Effector CD8-positive, alpha-beta T cell (primary cell): ENCODE results near the gene PCDHB13.
"Not testable (repeated sequence)": the region's sequence is repeated elsewhere in the genome, so short reads cannot be mapped to it uniquely, and the experiment has no call there.

ENCODE experiments used
- DNase-seq: peaks from one replicate; lab custom pipeline; 2025; lab: John Stamatoyannopoulos, UW

Gene PCDHB13

GRCh38 chr5:141201646-141202045 lies 12.1 kb upstream of the PCDHB13 start:
- DNase-seq, result not testable (repeated sequence)

- no peak for DNase-seq
Measured at GRCh38 chr5:141208478-141208877, 5.2 kb upstream of the PCDHB13 start, which contains the start of gene PCDHB12. Gene PCDHB12, plus strand, starts transcription at chr5:141208719. Its CDS starts 189 bp downstream, at chr5:141208908.

GRCh38 chr5:141210281-141210680 lies 3.4 kb upstream of the PCDHB13 start:
- not testable (repeated sequence) for DNase-seq

GRCh38 chr5:141210849-141211248 lies 2.9 kb upstream of the PCDHB13 start:
- not testable (repeated sequence) for DNase-seq

- DNase-seq, result not testable (repeated sequence)
Measured at GRCh38 chr5:141214583-141214982, 864 bp downstream of the PCDHB13 start.

GRCh38 chr5:141215504-141215903 lies 1.8 kb downstream of the PCDHB13 start:
- DNase-seq, result not testable (repeated sequence)

GRCh38 chr5:141216035-141216434 lies 2.3 kb downstream of the PCDHB13 start:
- DNase-seq, result not testable (repeated sequence)

- no peak for DNase-seq
Measured at GRCh38 chr5:141223112-141223783, 9.5 kb downstream of the PCDHB13 start, which contains the start of gene PCDHB14. Gene PCDHB14, plus strand, starts transcription at chr5:141223343. Its CDS starts 163 bp downstream, at chr5:141223506.

- not testable (repeated sequence) for DNase-seq
Measured at GRCh38 chr5:141224844-141225243, 11.1 kb downstream of the PCDHB13 start.

GRCh38 chr5:141225421-141225820 lies 11.7 kb downstream of the PCDHB13 start:
- not testable (repeated sequence) for DNase-seq

- no peak for DNase-seq
Measured at GRCh38 chr5:141234109-141234667, 20.5 kb downstream of the PCDHB13 start.

- DNase-seq, result not testable (repeated sequence)
Measured at GRCh38 chr5:141235922-141236321, 22.2 kb downstream of the PCDHB13 start.

- no peak for DNase-seq
Measured at GRCh38 chr5:141236516-141237313, 23.0 kb downstream of the PCDHB13 start.

GRCh38 chr5:141241496-141241895 lies 27.8 kb downstream of the PCDHB13 start:
- DNase-seq, result no peak

- no peak for DNase-seq
Measured at GRCh38 chr5:141245250-141245717, 31.6 kb downstream of the PCDHB13 start, which contains the start of gene PCDHB15. Gene PCDHB15, plus strand, starts transcription at chr5:141245395. Its CDS starts 184 bp downstream, at chr5:141245579.

- not testable (repeated sequence) for DNase-seq
Measured at GRCh38 chr5:141246971-141247370, 33.3 kb downstream of the PCDHB13 start.

- not testable (repeated sequence) for DNase-seq
Measured at GRCh38 chr5:141247434-141247833, 33.7 kb downstream of the PCDHB13 start.

- no peak for DNase-seq
Measured at GRCh38 chr5:141250576-141250975, 36.9 kb downstream of the PCDHB13 start.

- DNase-seq, result no peak
Measured at GRCh38 chr5:141258464-141258863, 44.7 kb downstream of the PCDHB13 start.

- DNase-seq, result no peak
Measured at GRCh38 chr5:141258948-141259347, 45.2 kb downstream of the PCDHB13 start.

- DNase-seq, result no peak
Measured at GRCh38 chr5:141260458-141261237, 46.9 kb downstream of the PCDHB13 start.

GRCh38 chr5:141261238-141261546 lies 47.5 kb downstream of the PCDHB13 start:
- no peak for DNase-seq
